Activated CD8-positive, alpha-beta T cell treated with anti-CD3 and anti-CD28 coated beads for 36 hours (primary cell): ENCODE data around the gene HDC. TPM values are rescaled to one million over a fixed set of nuclear protein-coding genes. Genes with fewer than 3 reads are reported as not detected.

Source experiments
- ATAC-seq: fragments of 200-7000 bp; cut with Tn5 transposase; one replicate; pipeline ENCODE4 v1.10.0; 2021; ENCODE audit warnings: mild to moderate bottlenecking, moderate library complexity
- CTCF ChIA-PET: fragments of 350-600 bp; sonication (Branson Sonifier 250); formaldehyde crosslinking; loops from one replicate; lab custom pipeline; 2021; ENCODE audit warnings: antibody characterized with exemption; lab: Charles Lee
- POLR2A ChIA-PET: fragments of 350-600 bp; sonication (Branson Sonifier 250); formaldehyde crosslinking; loops from one replicate; lab custom pipeline; 2021; ENCODE audit warnings: antibody characterized with exemption; lab: Charles Lee
- DNase-seq: peaks from one replicate; pipeline ENCODE4 v3.0.0-alpha.2; 2020
- H3K27ac Mint-ChIP-seq: one replicate; pipeline ENCODE4 v1.8.0; 2021; ENCODE audit warnings: mild to moderate bottlenecking, mixed read lengths
- H3K27me3 Mint-ChIP-seq: one replicate; pipeline ENCODE4 v1.8.0; 2021; ENCODE audit warnings: mixed read lengths
- H3K36me3 Mint-ChIP-seq: one replicate; pipeline ENCODE4 v1.8.0; 2021; ENCODE audit warnings: low read depth, mixed read lengths
- H3K4me1 Mint-ChIP-seq: one replicate; pipeline ENCODE4 v1.8.0; 2021; ENCODE audit warnings: low read depth, mixed read lengths
- H3K4me3 Mint-ChIP-seq: one replicate; pipeline ENCODE4 v1.8.0; 2021; ENCODE audit warnings: mild to moderate bottlenecking, moderate library complexity, mixed read lengths
- H3K9me3 Mint-ChIP-seq: one replicate; pipeline ENCODE4 v1.8.0; 2021; ENCODE audit warnings: mixed read lengths
- intact Hi-C: fragments of 100-400 bp; cut with micrococcal nuclease; formaldehyde crosslinking; loops from one replicate; pipeline ENCODE4 v1.10.0; 2022
- total RNA-seq, 2 experiments: library from RNA; stranded (reverse); gene quantifications; one replicate each; pipeline ENCODE4 v1.2.3, GENCODE V29; 2021
- TF ChIP-seq, protein P1 (sequence below): fragments of 200-600 bp; IDR thresholded peaks from one replicate; pipeline ENCODE4 v1.8.0; 2022; ENCODE audit warnings: antibody characterized with exemption, mild to moderate bottlenecking

Gene HDC
- total RNA-seq, 2 experiments from 2014 or later, result not detected

DNA sequence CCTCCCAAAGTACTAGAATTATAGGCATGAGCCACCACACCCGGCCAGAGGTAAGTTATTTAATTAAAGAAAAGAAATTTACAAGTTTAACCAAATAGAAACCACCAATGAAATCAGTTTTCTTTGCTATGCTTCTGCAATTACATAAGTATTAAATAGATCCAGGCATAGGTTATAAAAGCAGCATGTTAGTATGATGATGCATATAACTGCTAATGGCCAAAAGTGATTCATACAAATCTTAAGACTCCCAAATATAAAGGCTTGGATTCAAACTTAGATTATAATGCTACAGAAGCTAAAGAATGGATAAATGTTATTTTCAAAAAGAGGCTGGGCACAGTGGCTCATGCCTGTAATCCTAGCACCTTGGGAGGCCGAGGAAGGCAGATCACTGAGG lies 32.8 kb upstream of the HDC start:
- no peaks in the 10 kb centered on the region for H3K4me1 Mint-ChIP-seq
- no peak overlapping the region for H3K27ac Mint-ChIP-seq
- no peaks in the 10 kb centered on the region for H3K9me3 Mint-ChIP-seq
- ATAC-seq (no peak), DNase-seq (no peak)
- TF ChIP-seq, protein P1, sequence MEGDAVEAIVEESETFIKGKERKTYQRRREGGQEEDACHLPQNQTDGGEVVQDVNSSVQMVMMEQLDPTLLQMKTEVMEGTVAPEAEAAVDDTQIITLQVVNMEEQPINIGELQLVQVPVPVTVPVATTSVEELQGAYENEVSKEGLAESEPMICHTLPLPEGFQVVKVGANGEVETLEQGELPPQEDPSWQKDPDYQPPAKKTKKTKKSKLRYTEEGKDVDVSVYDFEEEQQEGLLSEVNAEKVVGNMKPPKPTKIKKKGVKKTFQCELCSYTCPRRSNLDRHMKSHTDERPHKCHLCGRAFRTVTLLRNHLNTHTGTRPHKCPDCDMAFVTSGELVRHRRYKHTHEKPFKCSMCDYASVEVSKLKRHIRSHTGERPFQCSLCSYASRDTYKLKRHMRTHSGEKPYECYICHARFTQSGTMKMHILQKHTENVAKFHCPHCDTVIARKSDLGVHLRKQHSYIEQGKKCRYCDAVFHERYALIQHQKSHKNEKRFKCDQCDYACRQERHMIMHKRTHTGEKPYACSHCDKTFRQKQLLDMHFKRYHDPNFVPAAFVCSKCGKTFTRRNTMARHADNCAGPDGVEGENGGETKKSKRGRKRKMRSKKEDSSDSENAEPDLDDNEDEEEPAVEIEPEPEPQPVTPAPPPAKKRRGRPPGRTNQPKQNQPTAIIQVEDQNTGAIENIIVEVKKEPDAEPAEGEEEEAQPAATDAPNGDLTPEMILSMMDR, result no peak
- no peaks in the 10 kb centered on the region for H3K27me3 Mint-ChIP-seq
- intact Hi-C loops, result no loop called here
- ChIA-PET CTCF (interaction anchor here (1.6 to 4.9 kb wide), 2 partner anchors 17 to 19 kb away, joined by 3 to 15 read pairs; no protein-coding TSS in a partner anchor), POLR2A (no interaction called here)
- H3K4me3 Mint-ChIP-seq, result no peak overlapping the region
- H3K36me3 Mint-ChIP-seq, result peaks cover 32% of the 10 kb centered on the region

DNA sequence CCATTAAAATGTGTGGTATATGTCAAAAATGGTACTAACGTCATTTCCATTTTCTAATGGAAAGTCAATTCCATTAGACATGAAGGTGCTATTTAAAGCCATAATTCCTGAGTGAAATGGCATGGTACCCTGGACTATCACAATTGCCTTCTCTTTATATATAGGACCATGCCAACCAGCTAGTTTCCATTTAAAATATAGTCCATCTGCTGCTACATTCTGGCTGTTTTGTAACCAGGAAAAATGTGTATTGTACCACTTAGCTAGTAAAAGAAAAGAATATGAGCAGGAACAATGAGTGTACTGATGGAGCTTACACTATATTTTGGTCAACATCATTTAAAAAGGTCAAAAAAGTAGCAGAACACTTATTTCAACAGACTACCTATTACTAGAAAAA lies 30.4 kb upstream of the HDC start:
- peaks cover 28% of the 10 kb centered on the region for H3K36me3 Mint-ChIP-seq
- H3K9me3 Mint-ChIP-seq, result no peaks in the 10 kb centered on the region
- no peak overlapping the region for H3K4me3 Mint-ChIP-seq
- no peaks in the 10 kb centered on the region for H3K4me1 Mint-ChIP-seq
- ATAC-seq (no peak), DNase-seq (no peak)
- intact Hi-C loops, result no loop called here
- TF ChIP-seq, protein P1, result no peak
- ChIA-PET CTCF (interaction anchor here (0.6 to 1.4 kb wide), 2 partner anchors 34 to 144 kb away, joined by 3 to 4 read pairs; no protein-coding TSS in a partner anchor), POLR2A (no interaction called here)
- no peak overlapping the region for H3K27ac Mint-ChIP-seq
- no peaks in the 10 kb centered on the region for H3K27me3 Mint-ChIP-seq

DNA sequence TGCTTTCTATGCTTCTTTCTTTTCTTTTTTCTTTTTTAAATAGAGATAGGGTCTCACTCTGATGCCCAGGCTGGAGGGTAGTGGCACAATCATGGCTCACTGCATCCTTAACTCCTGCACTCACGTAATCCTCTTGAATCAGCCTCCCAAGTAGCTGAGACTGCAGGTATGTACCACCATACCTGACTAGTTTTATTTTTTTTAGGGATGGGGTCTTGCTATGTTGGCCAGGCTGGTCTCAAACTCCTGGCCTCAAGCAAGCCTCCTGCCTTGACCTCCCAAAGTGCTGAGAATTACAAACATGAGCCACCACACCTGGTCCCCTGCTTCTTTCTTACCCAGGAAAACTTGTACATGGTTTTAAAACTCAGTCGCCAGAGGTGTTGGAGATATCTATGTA lies 24.2 kb upstream of the HDC start:
- intact Hi-C loops, result no loop called here
- Mint-ChIP-seq H3K36me3 (peaks cover 31% of the 10 kb centered on the region), H3K4me1 (no peaks in the 10 kb centered on the region), H3K27ac (no peak overlapping the region), H3K4me3 (no peak overlapping the region), H3K9me3 (no peaks in the 10 kb centered on the region), H3K27me3 (no peaks in the 10 kb centered on the region)
- POLR2A ChIA-PET, result no interaction called here
- CTCF ChIA-PET, result no interaction called here
- no peak for DNase-seq
- no peak for ATAC-seq
- TF ChIP-seq, protein P1, result no peak

DNA sequence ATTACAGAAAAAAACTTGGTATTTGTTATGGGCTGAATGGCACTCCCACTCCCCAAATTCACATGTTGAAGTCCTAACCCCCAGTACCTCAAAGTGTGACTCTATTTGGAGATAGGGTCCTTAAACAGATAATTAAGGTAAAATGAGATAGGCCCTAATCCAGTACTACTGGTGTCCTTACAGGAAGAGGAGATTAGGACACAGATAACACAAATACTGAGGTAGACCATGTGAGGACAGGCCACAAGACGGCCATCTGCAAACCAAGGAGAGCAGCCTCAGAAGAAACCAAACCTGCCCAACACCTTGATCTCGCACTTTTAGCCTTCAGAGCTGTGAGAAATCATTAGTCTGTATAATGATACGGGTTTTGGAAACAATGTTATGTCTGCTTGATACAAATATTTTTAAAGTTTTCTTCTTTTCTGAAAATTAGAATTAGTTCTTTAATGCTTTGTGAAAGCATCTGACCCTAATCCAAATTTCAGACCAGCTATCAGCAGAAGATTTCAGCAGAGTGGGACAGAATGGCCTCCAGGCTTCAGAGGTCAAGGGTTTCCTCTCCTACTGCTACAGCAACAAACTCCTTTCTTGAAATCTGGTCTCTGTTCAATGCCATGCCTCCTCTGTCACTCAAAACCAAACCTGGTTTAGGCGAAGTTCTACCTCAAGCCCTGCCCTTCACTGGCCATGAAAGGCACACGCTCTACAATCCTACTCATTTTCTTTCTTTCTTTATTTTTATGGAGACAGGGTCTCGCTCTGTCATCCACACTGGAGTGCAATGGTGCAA lies 22.0 kb upstream of the HDC start:
- POLR2A ChIA-PET, result interaction anchor here (1.1 kb wide), 1 partner anchor 13 kb away, joined by 3 read pairs; no protein-coding TSS in a partner anchor
- DNase-seq (no peak), ATAC-seq (no peak)
- TF ChIP-seq, protein P1, result no peak
- Mint-ChIP-seq H3K27ac (no peak overlapping the region), H3K9me3 (no peaks in the 10 kb centered on the region), H3K36me3 (peaks cover 33% of the 10 kb centered on the region), H3K4me1 (no peaks in the 10 kb centered on the region), H3K4me3 (no peak overlapping the region), H3K27me3 (no peaks in the 10 kb centered on the region)
- CTCF ChIA-PET, result interaction anchor here (1.2 kb wide), 1 partner anchor 29 kb away, joined by 3 read pairs; no protein-coding TSS in a partner anchor
- intact Hi-C loops, result no loop called here

DNA sequence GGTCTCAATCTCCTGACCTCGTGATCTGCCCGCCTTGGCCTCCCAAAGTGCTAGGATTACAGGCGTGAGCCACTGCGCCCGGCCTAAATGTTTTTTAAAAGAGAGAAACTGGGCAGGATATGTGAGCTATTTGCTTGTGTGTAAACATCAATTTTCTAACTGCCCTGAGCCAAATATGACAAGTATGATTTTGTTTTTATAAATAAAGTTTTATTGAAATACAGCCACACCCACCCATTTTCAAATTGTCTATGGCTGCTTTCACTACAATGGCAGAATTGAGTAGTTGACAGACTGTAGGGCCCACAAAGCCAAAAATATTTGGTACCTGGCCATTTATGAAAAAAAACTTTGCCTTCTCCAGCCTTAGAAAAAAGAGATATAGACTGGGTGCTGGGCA lies 15.9 kb upstream of the HDC start:
- ATAC-seq (no peak), DNase-seq (no peak)
- intact Hi-C loops, result no loop called here
- POLR2A ChIA-PET, result no interaction called here
- H3K36me3 Mint-ChIP-seq, result peaks cover 17% of the 10 kb centered on the region
- TF ChIP-seq, protein P1, result no peak
- no peak overlapping the region for H3K4me3 Mint-ChIP-seq
- H3K27ac Mint-ChIP-seq, result no peak overlapping the region
- H3K27me3 Mint-ChIP-seq, result no peaks in the 10 kb centered on the region
- H3K9me3 Mint-ChIP-seq, result no peaks in the 10 kb centered on the region
- H3K4me1 Mint-ChIP-seq, result peaks cover 14% of the 10 kb centered on the region
- CTCF ChIA-PET, result no interaction called here
